GM21447 (cell line): Measurements from ENCODE around the gene KBTBD13.

Experiments used
- ATAC-seq: cut with Tn5 transposase; IDR thresholded peaks from one replicate; pipeline ENCODE4 v1.9.1; 2021; ENCODE audit not compliant: unreplicated experiment

KBTBD13 gene

GRCh38 chr15:65105038-65105437, 28.5 kb downstream of the KBTBD13 start:
- no peak for ATAC-seq

GRCh38 chr15:65106011-65106590, 29.6 kb downstream of the KBTBD13 start:
- no peak for ATAC-seq

- no peak for ATAC-seq
These were observed 34.2 kb downstream of the KBTBD13 start for GRCh38 chr15:65110676-65111292.

GRCh38 chr15:65115086-65115485, 38.5 kb downstream of the KBTBD13 start, which contains the start of gene UBAP1L:
TSS of gene UBAP1L (minus strand) at chr15:65115200. CDS start at chr15:65106215, 8,985 bp downstream.
- ATAC-seq, result no peak

GRCh38 chr15:65115542-65115941, 39.0 kb downstream of the KBTBD13 start:
- no peak for ATAC-seq
